IPS DF 4.7 (cell line): ENCODE measurements around the gene DDX41.

Source experiments
- DNase-seq: peaks from one replicate; pipeline ENCODE4 v3.0.0-alpha.2; 2013; ENCODE audit warnings: low spot score; ENCODE audit errors: extremely low read depth

The DDX41 gene

DNA sequence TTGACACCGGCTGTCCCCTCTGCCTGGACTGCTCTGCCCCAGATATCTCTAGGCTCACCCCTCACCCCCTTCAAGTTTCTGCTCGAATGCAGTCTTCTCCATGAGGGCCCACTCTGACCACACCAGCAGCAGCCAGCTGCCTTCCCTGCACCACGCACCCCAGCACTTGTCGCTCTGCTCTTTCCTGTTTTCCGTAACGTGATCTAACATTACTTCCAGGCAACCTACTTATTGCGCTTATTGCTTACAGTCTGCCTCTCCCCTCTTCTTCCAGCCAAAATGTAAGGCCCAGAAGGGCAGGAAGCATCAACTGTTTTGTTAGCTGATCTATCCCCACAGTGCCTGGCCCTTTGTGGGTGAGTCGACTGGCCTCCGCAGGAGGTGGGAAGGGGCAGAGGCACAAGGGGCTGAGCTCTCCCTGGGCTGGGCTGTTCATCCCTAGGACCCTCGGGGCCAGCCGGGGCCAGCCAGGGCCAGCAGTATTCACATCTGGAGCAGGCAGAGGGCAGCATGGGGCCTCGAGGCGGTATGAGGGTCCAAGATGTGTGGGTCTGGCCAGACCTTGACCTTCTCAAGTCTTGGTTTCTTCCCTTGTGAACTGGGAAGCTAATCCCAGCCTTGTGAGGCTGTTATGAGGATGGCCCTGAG, 31.7 kb downstream of the DDX41 start:
- DNase-seq: no peak

DNA sequence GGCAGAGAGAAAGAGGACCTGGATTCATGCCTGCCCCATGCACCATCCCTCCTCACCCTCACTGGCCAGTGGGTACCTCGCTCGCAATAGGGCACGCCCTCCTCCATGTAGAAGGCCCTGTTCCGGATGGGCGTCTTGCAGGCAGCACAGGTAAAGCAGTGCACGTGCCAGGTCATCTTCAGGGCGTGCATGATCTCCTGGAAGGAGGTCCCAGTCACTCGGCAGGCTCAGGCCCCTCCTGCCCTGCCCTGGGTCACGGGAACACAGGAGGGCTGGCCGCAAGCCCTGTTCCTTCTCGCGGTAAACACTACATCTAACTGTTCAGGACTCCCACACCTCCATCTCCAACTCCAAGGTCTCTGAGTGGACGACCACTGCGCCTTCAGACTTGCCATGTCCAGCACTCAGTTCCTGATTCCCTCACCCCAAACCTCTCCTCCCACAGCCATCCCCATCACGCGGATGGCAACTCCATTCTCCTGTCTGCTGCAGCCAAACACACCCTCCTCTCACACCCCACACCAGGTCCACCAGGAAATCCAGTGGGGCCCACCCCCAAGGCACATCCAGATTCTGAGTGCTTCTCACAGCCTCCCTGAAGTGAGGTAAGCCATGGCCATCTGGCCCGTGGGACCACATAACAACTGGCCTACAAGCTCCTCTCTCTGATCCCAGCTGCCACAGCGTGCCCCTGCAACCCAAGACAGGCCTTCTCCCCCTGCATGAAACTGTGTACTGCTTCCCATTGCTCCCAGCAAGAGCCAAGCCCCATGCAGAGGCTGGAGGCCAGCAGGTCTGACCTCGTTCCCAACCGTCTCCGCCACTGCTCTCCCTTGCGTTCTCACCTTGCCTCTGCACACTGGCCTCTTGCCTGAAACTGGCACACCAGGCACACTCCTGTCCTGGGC, 32.5 kb downstream of the DDX41 start:
- DNase-seq: no peak

DNA sequence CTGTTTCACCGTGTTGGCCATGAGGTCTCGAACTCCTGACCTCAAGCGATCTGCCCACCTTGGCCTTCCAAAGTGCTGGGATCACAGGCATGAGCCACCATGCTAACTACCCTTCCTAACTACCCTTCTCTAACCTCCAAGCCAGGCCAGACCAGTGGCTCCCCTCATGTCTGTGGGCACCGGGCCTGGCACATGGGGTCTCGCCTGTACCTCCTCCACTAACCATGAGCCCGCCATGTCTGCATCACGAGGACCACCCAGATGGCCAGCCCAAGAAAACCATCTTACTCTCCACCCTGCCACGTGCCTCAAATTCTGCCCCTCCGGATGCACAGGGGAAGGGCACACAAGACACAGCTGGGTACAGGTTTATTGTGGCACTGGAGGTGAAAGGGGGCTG, 33.7 kb downstream of the DDX41 start:
- no peak for DNase-seq

DNA sequence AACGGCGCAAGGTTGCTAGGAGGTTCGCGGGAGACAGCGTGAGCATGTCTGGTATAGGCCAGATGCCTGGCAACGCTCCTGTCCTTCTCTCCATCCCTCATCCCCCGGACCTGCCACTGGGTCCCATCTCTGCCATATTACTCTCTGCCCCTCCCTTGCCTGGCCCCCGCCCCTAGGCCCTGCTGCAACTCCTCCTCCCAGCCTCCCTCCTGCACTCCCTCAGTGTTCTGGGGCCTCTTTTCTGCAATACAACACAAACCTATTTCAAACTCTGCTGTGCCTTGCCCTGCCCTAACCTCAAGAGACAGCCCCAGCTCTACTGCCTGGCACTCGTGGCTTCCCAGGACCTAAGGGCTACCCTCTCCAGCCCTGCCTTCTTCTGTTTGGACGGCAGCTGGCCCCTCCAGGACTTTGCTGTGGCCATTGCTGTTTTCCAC, 34.4 kb downstream of the DDX41 start:
- no peak for DNase-seq

DNA sequence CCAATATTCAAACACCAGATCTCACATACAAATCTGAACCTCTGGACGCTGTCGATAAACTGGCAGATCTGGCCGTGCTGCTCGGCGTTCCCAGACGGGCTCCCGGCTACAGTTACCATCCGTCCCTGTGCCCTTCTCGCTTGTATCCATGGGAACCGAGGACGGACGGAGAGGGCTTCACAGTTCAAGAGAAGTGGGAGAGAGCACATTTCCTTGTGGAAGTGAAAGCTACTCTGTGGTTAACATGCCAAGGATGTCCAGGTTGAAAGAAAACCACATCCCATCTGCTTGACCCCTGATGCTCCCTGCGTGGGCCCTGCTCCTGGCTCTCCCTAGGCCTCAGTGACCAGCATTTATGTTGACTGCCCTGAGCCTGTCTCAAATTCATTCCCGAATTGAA, 37.0 kb downstream of the DDX41 start:
- DNase-seq: no peak

DNA sequence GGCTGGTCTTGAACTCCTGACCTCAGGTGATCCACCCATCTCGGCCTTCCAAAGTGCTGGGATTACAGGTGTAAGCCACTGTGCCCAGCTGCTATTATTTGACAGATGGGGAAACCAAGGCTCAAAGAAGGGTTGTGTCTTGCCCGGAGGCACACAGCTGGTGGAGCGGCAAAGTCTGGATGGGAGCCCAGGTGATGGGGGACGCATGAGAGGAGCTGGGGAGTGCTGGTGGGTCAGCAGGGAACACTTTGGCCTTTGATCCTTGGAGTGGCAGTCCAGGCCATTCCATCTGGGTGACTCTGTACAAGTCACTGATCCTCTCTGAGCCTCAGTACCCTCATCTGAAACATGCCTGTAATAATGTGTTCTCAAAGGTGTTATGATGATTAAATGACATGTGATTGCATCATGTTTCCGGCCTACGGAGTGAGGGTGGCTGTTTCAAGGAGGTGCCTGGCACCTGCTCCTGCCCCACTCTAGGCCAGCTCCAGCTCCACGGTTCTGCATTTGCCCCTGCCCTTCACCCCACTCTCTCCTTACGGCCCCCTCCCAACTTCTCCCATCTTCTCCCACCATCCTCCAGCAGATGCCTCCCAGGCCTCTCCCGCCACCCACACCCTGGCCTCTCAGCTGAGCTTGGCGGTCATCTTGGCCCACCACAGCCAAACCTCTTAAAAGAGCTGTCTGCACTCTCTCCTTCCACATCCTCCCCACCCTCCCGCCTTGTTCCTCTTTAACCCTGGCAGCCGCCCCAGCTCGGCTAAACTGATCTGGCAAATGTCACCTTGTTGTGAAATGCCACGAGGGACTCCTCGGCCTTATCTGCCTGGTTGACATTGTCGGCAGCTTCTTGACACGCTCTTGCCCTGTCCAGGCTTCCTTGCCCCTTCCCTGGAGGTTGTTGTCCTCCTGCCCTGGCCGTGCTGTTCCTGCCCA, 37.8 kb downstream of the DDX41 start:
- no peak for DNase-seq

DNA sequence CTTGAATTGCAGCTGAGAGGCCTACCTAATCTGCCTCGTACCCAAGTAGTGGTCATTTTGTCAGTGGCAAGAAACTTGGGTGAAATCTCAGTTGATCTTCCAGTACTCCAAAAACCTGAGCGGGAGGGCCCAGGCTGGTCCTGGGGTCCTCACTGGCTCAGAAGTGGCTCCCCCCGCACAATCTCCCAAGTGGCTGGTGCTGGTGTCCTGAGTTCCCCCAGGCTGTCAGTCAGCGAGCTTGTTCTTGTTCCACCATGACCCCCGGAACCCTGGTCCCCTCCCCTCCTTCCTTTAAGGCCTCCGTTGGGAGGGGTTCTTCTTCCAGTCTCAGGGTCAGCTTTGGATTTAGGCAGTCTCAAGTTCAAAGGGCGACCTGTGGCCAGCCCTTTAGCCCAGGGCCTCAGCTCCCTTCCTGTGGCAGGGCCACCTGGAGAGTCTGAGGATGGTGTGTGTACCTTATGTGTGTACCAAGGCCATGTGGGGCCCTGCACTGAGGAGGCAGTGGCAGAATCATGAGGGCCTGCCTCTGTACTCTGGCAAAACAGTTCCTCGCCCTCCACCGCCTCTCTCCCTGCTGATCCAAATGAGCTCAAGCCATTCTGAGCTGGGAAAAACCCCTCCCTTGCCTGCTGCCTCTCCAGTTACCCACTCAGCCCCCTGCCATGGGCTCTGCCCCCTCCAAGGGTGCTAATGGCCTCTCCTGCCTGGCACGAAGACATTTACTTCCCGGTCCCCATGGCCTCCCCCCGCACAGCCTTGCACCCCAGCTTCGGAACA, 38.9 kb downstream of the DDX41 start:
- no peak for DNase-seq

DNA sequence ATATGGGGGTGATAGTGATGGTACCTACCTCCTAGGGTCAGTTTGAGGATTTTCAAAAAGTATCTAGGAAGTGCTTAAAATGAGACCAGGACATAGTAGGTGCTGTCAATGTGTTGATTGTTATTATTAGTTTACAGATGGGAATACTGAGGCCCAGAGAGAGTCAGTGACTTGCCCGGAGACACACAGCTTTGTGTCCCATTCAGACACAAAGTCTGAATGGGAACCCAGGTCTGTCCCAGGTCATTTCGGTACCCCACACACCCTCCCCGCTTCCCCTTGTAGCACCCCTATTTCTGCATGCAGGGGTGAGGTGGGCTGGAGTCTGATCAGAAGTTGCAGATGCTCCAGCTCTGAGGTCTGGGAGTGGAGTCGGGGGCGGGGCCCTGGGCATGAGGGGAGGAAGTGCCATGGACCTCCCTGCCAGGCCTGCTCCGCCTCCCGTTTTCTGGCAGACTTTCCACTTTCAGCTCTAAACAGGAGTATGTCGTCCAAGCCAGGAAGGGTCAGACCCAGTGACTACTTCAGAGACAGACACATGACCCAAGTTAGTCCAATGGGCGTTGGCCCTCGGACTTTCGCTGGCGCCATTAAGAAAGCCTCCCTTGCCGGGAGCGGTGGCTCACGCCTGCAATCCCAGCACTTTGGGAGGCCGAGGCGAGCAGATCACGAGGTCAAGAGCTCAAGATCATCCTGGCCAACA, 40.1 kb downstream of the DDX41 start:
- no peak for DNase-seq

DNA sequence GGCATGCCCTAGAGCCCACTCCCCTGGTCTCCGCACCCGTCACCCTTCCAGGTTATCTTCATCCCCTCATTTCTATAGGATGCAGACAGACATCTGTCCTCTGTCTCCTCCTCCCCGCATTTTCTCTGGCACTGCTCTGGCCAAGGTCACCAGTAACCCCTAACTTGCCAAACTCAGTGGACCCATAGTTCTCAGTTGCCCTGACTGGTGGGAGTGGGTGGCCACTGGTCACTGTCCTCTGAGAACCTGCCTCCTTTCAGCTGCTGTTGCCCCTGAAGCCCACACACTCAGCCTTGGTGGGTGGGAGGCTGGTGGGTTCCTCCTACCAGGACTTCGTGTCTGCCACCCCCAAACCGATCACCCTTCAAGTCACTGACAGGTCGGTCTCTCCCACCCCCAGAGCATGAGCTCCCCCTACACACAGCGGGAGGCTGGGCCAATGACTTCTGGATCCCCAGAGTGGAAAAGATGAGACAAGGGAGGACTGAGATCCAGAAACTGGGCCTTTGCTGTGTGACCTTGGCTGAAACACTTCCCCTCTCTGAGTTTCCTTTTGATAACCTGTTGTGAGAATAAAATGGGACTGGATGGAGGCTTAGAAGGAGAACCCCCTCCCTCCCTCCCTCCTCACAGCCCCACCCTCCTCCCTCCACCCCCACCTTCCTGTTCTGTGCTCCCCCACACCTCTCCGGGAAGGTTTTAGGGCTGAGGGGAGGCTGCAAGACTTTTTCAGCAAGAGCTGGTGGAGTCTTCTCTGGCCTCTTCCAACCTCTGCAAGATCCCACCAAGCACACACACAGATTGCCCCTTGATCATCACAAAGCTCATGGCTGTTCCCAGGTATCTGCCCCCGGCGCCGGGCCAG, 41.0 kb downstream of the DDX41 start:
- no peak for DNase-seq

DNA sequence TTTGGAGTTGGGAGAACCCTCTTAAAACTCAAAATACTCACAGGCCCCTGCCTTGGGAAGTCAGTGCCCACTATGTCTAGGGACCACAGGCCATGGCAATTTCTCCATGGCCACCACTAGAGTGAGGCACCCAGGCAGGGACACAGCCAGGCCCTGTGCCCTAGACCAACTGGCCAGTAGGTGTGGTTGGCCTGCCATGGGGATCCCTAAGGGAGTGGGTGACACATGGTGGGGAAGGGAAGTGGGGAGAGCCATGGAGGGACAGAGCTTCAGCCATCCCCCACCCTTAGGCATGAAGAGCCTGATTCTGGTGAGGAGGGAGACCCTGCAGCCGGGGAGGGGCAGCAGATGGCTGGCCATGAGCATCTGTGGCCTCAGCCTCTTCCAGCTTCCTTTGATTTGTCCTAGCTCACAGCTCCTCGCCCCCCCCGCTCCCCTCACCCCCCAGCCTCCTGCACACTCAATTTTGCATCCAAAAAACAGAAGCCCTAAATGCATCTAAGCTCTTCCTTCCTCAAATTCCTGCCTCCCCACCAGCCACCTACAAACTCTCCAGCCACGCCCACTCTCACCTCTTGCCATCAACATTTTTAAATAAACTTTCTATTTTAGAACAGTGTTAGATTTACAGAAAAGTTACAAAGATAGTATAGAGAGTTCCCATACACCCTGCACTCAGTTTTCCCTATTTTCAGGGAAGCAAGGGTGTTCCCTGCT, 41.8 kb downstream of the DDX41 start:
- no peak for DNase-seq

DNA sequence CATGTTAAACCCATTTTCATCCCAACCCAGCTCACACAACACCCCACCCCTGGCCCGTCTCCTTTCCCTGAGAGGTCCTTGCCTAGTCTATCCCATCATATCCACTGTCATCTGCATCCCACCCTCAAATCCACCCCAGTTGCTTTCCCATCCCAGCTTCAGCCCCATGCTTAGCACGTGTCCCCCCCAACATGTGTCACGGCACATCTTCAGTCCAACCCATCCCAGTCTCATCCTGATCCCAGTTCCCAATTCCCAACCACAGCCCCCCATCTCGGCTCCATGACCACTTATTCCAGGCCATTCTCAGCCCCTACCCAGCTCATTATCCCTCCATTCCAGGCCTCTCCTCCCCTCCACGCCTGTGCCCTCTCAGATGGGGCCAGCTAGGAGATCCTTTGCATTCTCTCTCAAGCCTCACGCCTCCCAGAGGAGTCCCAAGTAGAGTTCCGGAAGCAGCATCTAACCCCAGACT, 42.7 kb downstream of the DDX41 start:
- DNase-seq: no peak

DNA sequence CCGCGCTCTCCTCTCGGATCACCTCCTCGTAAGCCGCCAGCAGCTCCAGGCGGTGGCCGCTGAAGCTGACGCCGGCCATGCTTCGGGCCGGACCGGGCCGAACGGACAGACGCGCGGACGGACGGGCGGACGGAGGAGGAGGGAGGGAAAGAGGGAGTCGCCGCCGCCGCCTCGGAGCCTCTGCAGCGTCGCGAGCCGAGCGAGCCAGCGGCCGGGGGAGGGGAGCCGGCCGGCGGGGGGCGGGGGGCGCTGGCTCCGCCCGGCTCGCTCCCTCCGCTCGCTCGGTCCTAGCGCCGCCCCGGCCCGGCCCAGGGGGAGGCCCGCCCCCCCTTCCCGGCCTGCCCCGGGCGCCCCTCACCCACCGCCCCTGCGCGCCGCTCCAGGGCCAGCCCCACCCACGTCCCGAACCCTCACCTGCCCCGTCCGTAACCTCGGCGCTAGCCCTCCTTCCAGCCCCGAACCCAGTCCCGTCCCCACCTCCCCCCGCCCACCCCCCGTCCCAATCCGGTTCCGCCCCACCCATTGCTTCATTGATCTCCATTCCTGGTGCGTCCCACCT, 43.2 kb downstream of the DDX41 start, which contains the start of gene DBN1:
Gene DBN1 (minus strand): TSS at position 192 of the 559 bp plus-strand sequence. CDS start 113 bp downstream, at position 79.
- DNase-seq: no peak

DNA sequence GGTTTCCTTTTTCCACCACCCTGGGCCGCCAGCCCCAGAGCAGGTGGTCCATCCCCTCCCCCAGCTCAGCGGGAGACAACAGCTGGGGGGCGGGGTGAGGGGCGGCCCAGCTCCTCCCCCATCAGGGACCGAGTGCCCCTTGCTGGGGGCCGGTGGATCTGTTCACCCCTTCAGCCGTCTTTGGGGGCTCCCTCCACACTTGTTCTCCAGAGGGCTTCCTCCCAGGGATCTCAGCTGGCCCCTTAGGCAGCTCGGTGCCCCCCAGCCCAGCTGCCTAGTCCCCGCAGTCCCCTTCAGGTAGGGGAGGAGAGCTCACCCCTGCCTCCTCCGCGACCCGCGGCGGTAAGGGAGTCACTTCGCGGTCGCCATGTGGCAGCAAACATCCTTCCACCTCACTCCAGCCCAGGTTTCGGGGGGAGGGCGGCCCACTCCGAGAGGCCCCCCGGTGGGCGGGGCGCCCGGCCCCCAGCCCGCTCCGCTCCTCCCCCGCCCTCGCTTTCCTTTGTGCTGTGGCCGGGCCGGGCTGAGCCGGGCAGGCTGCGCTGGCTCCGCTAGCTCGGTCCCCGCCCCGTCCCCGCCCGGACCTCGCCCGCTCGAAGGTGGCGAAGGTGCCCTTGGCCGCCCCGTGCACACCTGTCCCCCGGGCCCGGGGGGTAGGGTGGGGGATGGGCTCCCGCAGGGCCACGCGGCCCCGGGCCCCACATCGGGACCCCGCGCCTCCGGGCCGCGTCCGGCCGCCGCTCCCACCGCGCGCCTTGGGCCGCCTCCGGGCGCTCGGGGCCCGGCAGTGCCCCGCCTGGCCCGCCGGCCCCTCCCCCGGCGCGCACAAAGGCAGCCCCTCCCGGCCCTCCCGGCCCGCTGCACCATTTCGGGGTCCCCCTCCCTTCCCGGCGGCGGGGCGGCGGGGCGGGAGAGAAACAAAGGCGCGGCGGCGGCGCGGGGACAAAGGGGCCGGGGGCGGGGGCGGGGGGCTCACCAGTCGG, 44.0 kb downstream of the DDX41 start:
- no peak for DNase-seq

DNA sequence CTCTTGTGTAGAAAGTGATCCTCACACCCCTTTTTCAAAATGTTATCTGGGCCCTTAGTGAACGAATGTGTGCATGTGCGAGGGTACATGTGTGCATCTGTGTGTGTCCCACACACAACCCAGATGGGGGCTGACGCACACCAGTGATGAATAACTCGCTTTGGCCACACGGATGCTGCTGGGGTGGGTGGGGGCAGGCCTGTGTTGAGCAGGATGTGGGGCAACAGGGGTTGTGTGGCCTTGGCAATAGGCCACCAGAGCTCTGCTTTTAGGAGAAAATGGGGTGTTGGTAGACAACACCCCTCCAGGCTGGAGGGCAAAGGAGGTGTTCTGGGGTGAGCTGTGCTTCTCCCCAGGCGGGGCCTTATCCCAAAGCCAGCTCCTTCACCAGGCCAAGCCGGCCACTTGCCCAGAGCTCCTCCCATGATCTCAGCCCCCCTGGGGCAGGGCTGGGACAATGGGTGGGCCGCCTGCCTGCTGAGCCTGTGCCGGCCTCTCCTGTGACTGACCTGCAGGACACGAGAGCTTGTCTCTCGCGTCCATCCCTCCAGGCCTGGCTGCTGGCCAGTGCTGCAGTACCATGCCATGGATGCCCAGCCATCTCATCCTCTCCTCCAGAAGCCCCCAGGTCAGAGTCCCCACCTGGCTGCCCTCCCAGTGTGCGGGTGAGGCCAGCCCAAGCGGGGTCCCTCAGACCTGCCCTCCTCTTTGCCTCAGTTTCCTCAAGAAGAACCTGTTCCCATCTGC, 45.0 kb downstream of the DDX41 start:
- no peak for DNase-seq

DNA sequence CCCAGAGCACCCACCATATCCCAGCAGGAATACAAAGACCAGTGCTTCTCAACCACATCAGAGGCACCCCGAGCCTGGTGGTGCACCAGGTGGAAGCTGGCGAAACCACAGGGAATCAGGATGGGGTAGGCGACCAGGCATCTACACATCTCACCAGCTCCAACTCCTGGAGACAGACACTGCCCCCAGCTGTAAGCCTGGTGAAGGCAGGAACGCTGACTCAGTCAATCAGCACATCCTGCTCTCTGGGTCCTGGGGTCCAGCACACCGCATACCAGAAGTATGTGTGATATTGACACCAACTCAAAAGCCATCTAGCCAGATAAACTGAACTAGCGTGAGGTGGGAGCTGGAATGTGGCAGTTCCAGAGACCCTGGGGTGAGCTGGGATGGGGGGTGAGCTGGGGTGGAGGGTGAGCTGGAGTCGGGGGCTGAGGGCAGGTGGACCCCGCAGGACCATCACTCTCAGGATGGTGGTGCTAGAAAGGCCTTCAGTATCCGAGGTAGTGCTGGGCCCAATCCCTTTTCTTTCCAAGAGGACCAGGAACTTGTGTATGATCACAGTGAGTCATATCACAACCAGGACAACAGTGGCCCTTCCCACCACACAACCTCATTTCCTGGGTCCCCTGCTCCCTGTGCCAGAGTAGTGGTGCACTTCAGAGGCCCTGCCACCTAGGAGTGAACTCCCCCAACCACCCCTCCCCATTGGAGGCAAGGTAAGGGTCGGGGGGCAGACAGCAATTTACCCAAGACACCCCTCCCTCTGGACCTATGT, 45.8 kb downstream of the DDX41 start:
- no peak for DNase-seq
